ENCODE measurements around the gene ARID3C.

GRCh38 chr9:34581318-34581717 lies 47.5 kb downstream of the ARID3C start:
- TF ChIP-seq CTCF (IDR thresholded peaks at IDR 0.05) = no peak
- TF ChIP-seq POLR2A (IDR thresholded peaks at IDR 0.05) = no peak
- no peak for TF ChIP-seq POLR2AphosphoS5 (IDR thresholded peaks at IDR 0.05; ENCODE audit: insufficient read depth in 1 of 2, low read depth in 1 of 2)

Measured in vagina (tissue), 2 donors.